PC-9 (cell line): ENCODE measurements around the gene PLXDC2. TPM values are rescaled to one million over a fixed set of nuclear protein-coding genes. Genes with fewer than 3 reads are reported as not detected.

ENCODE experiments used
- BruUV-seq: library from RNA; stranded (reverse); fragments of 400-500 nt; replicated peaks from 2 replicates; lab custom pipeline; 2021; lab: Mats Ljungman, UMichigan
- CTCF ChIA-PET: fragments of 300-600 bp; sonication (Branson Sonifier 250); formaldehyde crosslinking; loops from one replicate; lab custom pipeline; 2022; ENCODE audit warnings: antibody characterized with exemption; lab: Charles Lee
- POLR2A ChIA-PET: fragments of 300-600 bp; sonication (Branson Sonifier 250); formaldehyde crosslinking; loops from one replicate; lab custom pipeline; 2022; ENCODE audit warnings: antibody characterized with exemption; ENCODE audit not compliant: unreplicated experiment; lab: Charles Lee
- DNase-seq, 2 experiments: peaks; one replicate each; pipeline versions ENCODE4 v3.0.0 to v3.0.0-alpha.2; 2015 to 2022; ENCODE audit warnings: mixed read lengths in 1 of 2
- H2AFZ ChIP-seq: fragments of 200-600 bp; sonication (generic); 2 replicates; pipeline ENCODE4 v1.8.1; 2017; ENCODE audit warnings: antibody characterized with exemption
- H3F3A ChIP-seq: fragments of 200-600 bp; sonication (generic); 2 replicates; pipeline ENCODE4 v1.8.1; 2017; ENCODE audit warnings: antibody characterized with exemption, mild to moderate bottlenecking, low read depth; ENCODE audit not compliant: insufficient read depth
- H3K27ac ChIP-seq: fragments of 200-600 bp; sonication (generic); 2 replicates; pipeline ENCODE4 v1.6.1; 2016; ENCODE audit warnings: mixed run types
- H3K27me3 ChIP-seq: fragments of 200-600 bp; sonication (generic); 2 replicates; pipeline ENCODE4 v1.6.1; 2016; ENCODE audit warnings: low read depth, mixed run types; ENCODE audit not compliant: insufficient read depth
- H3K36me3 ChIP-seq: fragments of 200-600 bp; sonication (generic); 2 replicates; pipeline ENCODE4 v1.6.1; 2016; ENCODE audit warnings: low read depth, mixed run types
- H3K4me1 ChIP-seq: fragments of 200-600 bp; sonication (generic); replicated peaks from 2 replicates; pipeline ENCODE4 v1.6.1; 2016; ENCODE audit warnings: mixed run types; ENCODE audit not compliant: insufficient read depth
- H3K4me2 ChIP-seq: fragments of 200-600 bp; sonication (generic); 2 replicates; pipeline ENCODE4 v1.6.1; 2017; ENCODE audit warnings: mixed run types
- H3K4me3 ChIP-seq: fragments of 200-600 bp; sonication (generic); 2 replicates; pipeline ENCODE4 v1.6.1; 2016; ENCODE audit warnings: mixed run types
- H3K79me2 ChIP-seq: fragments of 200-600 bp; sonication (generic); 2 replicates; pipeline ENCODE4 v1.6.1; 2017; ENCODE audit warnings: low read depth, mixed run types
- H3K9me2 ChIP-seq: fragments of 200-600 bp; sonication (generic); 2 replicates; pipeline ENCODE4 v1.8.1; 2017; ENCODE audit warnings: mild to moderate bottlenecking; ENCODE audit not compliant: insufficient read depth
- H3K9me3 ChIP-seq: fragments of 200-600 bp; sonication (generic); 2 replicates; pipeline ENCODE4 v1.8.1; 2016; ENCODE audit warnings: low read depth; ENCODE audit not compliant: insufficient read depth
- H4K20me1 ChIP-seq: fragments of 200-600 bp; sonication (generic); 2 replicates; pipeline ENCODE4 v1.8.1; 2017; ENCODE audit not compliant: insufficient read depth
- CTCF ChIP-seq: fragments of 200-600 bp; sonication (generic); conservative IDR thresholded peaks from 2 replicates; pipeline ENCODE4 v1.6.1; 2017; ENCODE audit warnings: mixed run types, antibody characterized with exemption, mild to moderate bottlenecking, moderate library complexity
- EZH2 ChIP-seq: fragments of 200-600 bp; sonication (generic); IDR thresholded peaks from 2 replicates; pipeline ENCODE4 v1.8.0; 2017; ENCODE audit warnings: antibody characterized with exemption, low read depth
- intact Hi-C: fragments of 100-400 bp; cut with micrococcal nuclease; formaldehyde crosslinking; loops from one replicate; pipeline ENCODE4 v1.10.0; 2022; ENCODE audit not compliant: unreplicated experiment
- total RNA-seq: library from RNA; stranded (reverse); gene quantifications from 2 replicates; pipeline ENCODE4 v1.2.3, GENCODE V29; 2021

Gene PLXDC2
- total RNA-seq, 1 experiment from 2014 or later = not detected

- Histone ChIP-seq H3K27me3 (no peaks in the 10 kb centered on the region), H3K4me1 (no peaks in the 10 kb centered on the region), H4K20me1 (no peaks in the 10 kb centered on the region), H3K27ac (no peak overlapping the region), H3K9me3 (no peaks in the 10 kb centered on the region), H3K36me3 (no peaks in the 10 kb centered on the region), H3K4me3 (no peak overlapping the region), H2AFZ (no peak overlapping the region), H3F3A (no peaks in the 10 kb centered on the region), H3K9me2 (no peaks in the 10 kb centered on the region), H3K79me2 (no peaks in the 10 kb centered on the region), H3K4me2 (no peak overlapping the region)
- no peak for TF ChIP-seq EZH2
- TF ChIP-seq CTCF = no peak
- DNase-seq = no peak
- ChIA-PET POLR2A (no interaction called here), CTCF (no interaction called here)
- no TSS peak for BruUV-seq
- intact Hi-C loops = no loop called here
Observed at GRCh38 chr10:20267734-20268133, 451.5 kb downstream of the PLXDC2 start.

GRCh38 chr10:20271490-20271889 lies 455.3 kb downstream of the PLXDC2 start:
- intact Hi-C loops = no loop called here

GRCh38 chr10:20272608-20273007 lies 456.4 kb downstream of the PLXDC2 start:
- BruUV-seq = no TSS peak
- no peak for DNase-seq
- Histone ChIP-seq H3K9me2 (no peaks in the 10 kb centered on the region), H3K27me3 (no peaks in the 10 kb centered on the region; the same call in 1 of the 2 replicates), H3K36me3 (no peaks in the 10 kb centered on the region), H3K79me2 (no peaks in the 10 kb centered on the region), H2AFZ (no peak overlapping the region), H3K27ac (no peak overlapping the region), H4K20me1 (no peaks in the 10 kb centered on the region), H3K4me3 (no peak overlapping the region), H3K9me3 (no peaks in the 10 kb centered on the region), H3K4me1 (no peaks in the 10 kb centered on the region), H3F3A (no peaks in the 10 kb centered on the region), H3K4me2 (no peak overlapping the region)
- no peak for TF ChIP-seq EZH2
- TF ChIP-seq CTCF = no peak
- ChIA-PET CTCF (no interaction called here), POLR2A (no interaction called here)
- intact Hi-C loops = no loop called here

More at GRCh38 chr10:20271490-20271889, 455.3 kb downstream of the PLXDC2 start:
- CTCF ChIA-PET = no interaction called here
- POLR2A ChIA-PET = no interaction called here
- no peaks in the 10 kb centered on the region for H4K20me1 ChIP-seq
- H3K9me3 ChIP-seq = no peaks in the 10 kb centered on the region
- H3F3A ChIP-seq = no peaks in the 10 kb centered on the region
- no peaks in the 10 kb centered on the region; the same call in 1 of the 2 replicates for H3K27me3 ChIP-seq
- no TSS peak for BruUV-seq
- no peak for TF ChIP-seq CTCF
- TF ChIP-seq EZH2 = no peak
- no peaks in the 10 kb centered on the region for H3K4me1 ChIP-seq
- DNase-seq = no peak
- H3K4me3 ChIP-seq = no peak overlapping the region
- H3K4me2 ChIP-seq = no peak overlapping the region
- no peaks in the 10 kb centered on the region for H3K79me2 ChIP-seq
- H3K36me3 ChIP-seq = no peaks in the 10 kb centered on the region
- H3K27ac ChIP-seq = no peak overlapping the region
- no peak overlapping the region for H2AFZ ChIP-seq
- no peaks in the 10 kb centered on the region for H3K9me2 ChIP-seq
